Measurements from ENCODE around the gene FIP1L1.
"Not testable (repeated sequence)": the region's sequence is repeated elsewhere in the genome, so short reads cannot be mapped to it uniquely, and the experiment has no call there.

The FIP1L1 gene

DNA sequence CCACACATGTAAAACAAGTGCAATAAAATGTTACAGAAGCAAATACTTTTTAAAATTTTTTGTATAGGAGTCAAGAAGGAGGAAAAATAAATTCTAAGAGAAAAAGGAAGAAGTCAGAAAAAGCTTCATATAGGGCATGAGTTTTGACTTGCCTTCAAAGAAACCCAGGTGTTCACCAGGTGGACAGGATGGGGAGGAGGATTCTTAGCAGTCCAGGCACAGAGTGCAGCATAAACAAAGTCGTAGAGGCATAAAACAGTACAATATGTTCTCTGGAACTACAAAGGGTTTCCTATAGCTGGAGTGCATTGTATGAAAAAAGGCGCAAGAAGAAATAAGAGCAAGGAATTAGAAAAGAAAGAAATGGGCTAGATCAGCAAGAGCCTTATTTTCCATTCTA, 9.7 kb upstream of the FIP1L1 start:
- TF ChIP-seq, protein P1, sequence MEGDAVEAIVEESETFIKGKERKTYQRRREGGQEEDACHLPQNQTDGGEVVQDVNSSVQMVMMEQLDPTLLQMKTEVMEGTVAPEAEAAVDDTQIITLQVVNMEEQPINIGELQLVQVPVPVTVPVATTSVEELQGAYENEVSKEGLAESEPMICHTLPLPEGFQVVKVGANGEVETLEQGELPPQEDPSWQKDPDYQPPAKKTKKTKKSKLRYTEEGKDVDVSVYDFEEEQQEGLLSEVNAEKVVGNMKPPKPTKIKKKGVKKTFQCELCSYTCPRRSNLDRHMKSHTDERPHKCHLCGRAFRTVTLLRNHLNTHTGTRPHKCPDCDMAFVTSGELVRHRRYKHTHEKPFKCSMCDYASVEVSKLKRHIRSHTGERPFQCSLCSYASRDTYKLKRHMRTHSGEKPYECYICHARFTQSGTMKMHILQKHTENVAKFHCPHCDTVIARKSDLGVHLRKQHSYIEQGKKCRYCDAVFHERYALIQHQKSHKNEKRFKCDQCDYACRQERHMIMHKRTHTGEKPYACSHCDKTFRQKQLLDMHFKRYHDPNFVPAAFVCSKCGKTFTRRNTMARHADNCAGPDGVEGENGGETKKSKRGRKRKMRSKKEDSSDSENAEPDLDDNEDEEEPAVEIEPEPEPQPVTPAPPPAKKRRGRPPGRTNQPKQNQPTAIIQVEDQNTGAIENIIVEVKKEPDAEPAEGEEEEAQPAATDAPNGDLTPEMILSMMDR (IDR thresholded peaks at IDR 0.05; ENCODE audit: extremely low read depth, missing control alignments) = no peak
- DNase-seq (ENCODE audit: low spot score) = no peak

DNA sequence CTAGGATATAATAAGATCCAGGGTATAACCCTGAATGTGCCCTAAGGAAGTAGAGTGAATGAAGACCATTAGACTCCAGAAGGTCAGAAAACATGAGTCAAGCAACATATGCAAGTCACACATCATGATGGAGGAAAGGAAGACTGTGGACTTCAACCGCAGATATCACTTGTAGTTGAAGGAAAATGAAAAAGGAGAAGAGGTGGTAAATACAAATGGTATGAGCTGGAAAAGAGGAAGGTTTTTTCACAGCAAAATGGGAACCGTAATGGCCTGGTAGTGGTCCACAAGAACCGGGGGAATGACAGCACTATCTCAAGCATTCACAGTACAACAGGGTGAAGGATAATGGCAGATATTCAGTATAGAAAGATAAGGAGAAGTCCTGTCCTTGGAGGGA, 6.4 kb upstream of the FIP1L1 start:
- DNase-seq (ENCODE audit: low spot score) = no peak
- TF ChIP-seq, protein P1 (IDR thresholded peaks at IDR 0.05; ENCODE audit: extremely low read depth, missing control alignments) = no peak

DNA sequence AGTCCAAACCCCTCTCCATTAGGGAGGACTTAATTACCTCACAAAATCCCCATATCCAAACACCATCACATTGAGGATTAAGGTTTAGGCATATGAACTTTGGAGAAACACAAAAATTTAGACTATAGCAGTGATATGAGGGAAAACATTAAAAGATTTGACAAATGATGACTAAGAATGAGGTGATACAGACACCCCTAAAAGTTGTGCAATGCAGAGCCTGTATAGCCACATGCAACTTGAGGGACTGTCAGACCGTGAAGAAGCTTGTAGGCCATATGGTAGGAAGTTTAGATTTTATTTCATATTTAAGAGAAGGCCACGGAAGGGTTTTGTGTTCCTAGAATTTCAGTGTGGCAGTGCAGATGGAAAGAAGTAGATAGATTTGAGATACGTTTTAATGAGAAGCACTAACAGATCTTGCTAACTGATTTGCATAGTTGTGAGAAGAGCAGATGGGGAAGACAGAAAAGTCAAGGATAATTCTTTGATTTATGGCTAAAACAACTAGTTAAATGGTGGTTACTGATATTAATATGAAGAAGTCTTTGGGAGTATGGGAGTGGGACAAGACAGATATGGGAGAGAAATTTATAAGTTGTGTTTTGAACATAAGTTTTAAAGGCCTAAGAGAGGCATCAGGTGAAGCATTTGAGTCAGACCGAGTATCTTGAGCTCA, 5.5 kb upstream of the FIP1L1 start:
- no peak for DNase-seq (ENCODE audit: low spot score)
- TF ChIP-seq, protein P1 (IDR thresholded peaks at IDR 0.05; ENCODE audit: extremely low read depth, missing control alignments) = no peak

DNA sequence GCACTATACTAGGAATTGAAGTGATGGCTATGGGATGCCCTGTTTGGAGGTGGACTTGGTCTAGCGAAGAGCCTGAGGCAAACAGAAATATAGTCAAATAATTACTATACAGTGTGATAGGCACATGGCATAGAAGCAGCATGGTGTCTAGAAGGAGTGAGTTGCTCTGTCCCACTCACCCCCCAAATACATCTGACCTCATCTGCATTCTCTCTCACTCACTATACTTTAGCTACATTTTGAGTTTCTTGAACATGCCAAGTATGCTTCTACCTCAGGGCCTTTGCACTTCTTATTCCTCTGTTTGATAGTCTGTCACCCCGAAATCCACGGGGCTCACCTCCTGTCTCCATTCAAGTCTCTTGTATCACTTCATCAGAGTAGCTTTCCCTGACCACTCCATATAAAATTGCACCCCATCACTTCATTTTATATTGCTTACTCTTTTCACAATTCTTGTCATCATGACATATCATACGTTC, 2.6 kb upstream of the FIP1L1 start:
- TF ChIP-seq, protein P1 (IDR thresholded peaks at IDR 0.05; ENCODE audit: extremely low read depth, missing control alignments) = no peak
- no peak for DNase-seq (ENCODE audit: low spot score)

DNA sequence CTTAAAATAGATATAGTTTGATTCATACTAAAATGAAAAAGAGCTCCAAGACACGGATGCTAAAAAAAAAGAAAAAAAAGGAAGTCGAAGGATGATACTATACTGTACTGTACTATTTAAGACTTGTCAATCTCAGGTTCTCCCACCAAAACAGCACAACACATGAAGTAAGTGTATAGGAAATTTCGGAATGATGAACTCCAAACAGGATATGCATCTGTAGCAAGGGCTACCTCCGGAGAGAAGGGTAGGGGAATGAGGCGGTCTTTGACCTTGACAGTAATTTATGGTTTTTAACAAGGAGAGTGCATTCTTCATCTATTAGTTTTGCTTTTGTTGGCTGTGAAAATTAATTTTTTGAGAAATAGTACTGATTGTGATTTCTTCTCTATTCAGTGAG, 541 bp upstream of the FIP1L1 start:
- TF ChIP-seq, protein P1 (IDR thresholded peaks at IDR 0.05; ENCODE audit: extremely low read depth, missing control alignments) = no peak

DNA sequence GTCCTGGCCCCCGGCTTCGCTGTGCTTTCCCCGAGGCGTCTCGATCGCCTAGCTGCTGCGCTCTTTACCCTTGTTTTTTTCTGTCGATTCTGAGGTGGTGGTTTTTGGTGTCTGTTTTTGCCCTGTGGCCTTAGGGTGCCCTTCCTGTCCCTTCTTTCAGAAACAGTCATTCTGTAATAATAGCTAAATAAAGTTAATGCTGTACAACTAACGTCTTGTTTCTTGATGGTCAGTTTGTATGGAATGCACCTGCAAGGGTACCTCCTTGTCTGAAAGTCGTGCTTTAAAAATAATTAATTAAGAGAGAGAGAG, 686 bp downstream of the FIP1L1 start:
- DNase-seq (ENCODE audit: low spot score) = no peak

More for the DNA sequence above, 541 bp upstream of the FIP1L1 start:
- DNase-seq (ENCODE audit: low spot score) = no peak

DNA sequence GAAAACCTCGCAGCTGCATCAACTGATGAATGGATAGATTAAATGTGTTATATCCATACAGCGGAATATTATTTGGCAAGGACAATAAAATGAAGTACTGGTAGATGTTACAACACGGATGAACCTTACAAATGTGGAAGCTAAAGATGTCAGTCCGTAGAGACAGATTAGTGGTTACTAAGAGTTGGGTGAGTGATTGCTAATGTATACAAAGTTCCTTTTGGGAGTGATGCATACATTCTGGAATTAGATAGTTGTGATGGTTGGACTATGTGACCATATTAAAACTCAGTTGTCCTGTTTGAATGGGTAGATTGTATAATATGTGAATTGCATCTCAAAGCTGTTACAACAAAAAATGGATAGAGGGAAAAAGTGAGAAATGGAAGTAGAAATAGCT, 2.8 kb downstream of the FIP1L1 start:
- DNase-seq (ENCODE audit: low spot score) = no peak
- TF ChIP-seq, protein P1 (IDR thresholded peaks at IDR 0.05; ENCODE audit: extremely low read depth, missing control alignments) = no peak

More for the DNA sequence above, 686 bp downstream of the FIP1L1 start:
- TF ChIP-seq, protein P1 (IDR thresholded peaks at IDR 0.05; ENCODE audit: extremely low read depth, missing control alignments) = no peak

DNA sequence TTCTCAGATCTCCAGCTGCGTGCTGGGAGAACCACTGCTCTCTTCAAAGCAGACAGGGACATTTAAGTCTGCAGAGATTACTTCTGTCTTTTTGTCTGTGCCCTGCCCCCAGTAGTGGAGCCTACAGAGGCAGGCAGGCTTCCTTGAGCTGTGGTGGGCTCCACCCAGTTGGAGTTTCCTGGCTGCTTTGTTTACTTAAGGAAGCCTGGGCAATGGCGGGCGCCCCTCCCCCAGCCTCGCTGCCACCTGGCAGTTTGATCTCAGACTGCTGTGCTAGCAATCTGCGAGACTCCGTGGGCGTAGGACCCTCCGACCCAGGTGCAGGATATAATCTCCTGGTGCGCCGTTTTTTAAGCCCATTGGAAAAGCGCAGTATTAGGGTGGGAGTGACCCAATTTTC, 32.0 kb downstream of the FIP1L1 start:
- DNase-seq (ENCODE audit: low spot score) = not testable (repeated sequence)

Measured in GM20000 (cell line).